ENCODE data around the gene CACNA1B. TPM values are rescaled to one million over a fixed set of nuclear protein-coding genes. Genes with fewer than 3 reads are reported as not detected.

Gene CACNA1B
- total RNA-seq, 1 donor from 2014 or later: 84.4 TPM

- Mint-ChIP-seq H3K4me3 (ENCODE audit: unreplicated experiment) (no peak overlapping the region), H3K9me3 (ENCODE audit: unreplicated experiment) (peaks cover 32% of the 10 kb centered on the region), H3K27me3 (ENCODE audit: unreplicated experiment) (peaks cover 37% of the 10 kb centered on the region), H3K4me1 (ENCODE audit: low read depth, unreplicated experiment) (peaks cover 35% of the 10 kb centered on the region), H3K36me3 (ENCODE audit: unreplicated experiment) (peaks cover 20% of the 10 kb centered on the region), H3K27ac (ENCODE audit: unreplicated experiment) (peak overlapping the region; percentile 38)
- DNase-seq: no peak
- TF ChIP-seq CTCF (IDR thresholded peaks at IDR 0.05; ENCODE audit: partially characterized antibody, unreplicated experiment): no peak
These were observed 129.1 kb downstream of the CACNA1B start for GRCh38 chr9:138006576-138007233.

GRCh38 chr9:138007566-138007917 lies 130.0 kb downstream of the CACNA1B start:
- Mint-ChIP-seq H3K27ac (ENCODE audit: unreplicated experiment) (peak overlapping the region; percentile 29), H3K4me1 (ENCODE audit: low read depth, unreplicated experiment) (peaks cover 41% of the 10 kb centered on the region), H3K36me3 (ENCODE audit: unreplicated experiment) (peaks cover 20% of the 10 kb centered on the region), H3K9me3 (ENCODE audit: unreplicated experiment) (peaks cover 38% of the 10 kb centered on the region), H3K4me3 (ENCODE audit: unreplicated experiment) (no peak overlapping the region), H3K27me3 (ENCODE audit: unreplicated experiment) (peaks cover 37% of the 10 kb centered on the region)
- no peak for DNase-seq
- TF ChIP-seq CTCF (IDR thresholded peaks at IDR 0.05; ENCODE audit: partially characterized antibody, unreplicated experiment): no peak

GRCh38 chr9:138007918-138008841 lies 130.6 kb downstream of the CACNA1B start:
- DNase-seq: peak; percentile 13
- Mint-ChIP-seq H3K27ac (ENCODE audit: unreplicated experiment) (no peak overlapping the region), H3K27me3 (ENCODE audit: unreplicated experiment) (peaks cover 39% of the 10 kb centered on the region), H3K9me3 (ENCODE audit: unreplicated experiment) (peaks cover 42% of the 10 kb centered on the region), H3K4me1 (ENCODE audit: low read depth, unreplicated experiment) (peaks cover 44% of the 10 kb centered on the region), H3K4me3 (ENCODE audit: unreplicated experiment) (no peak overlapping the region), H3K36me3 (ENCODE audit: unreplicated experiment) (peaks cover 20% of the 10 kb centered on the region)
- TF ChIP-seq CTCF (IDR thresholded peaks at IDR 0.05; ENCODE audit: partially characterized antibody, unreplicated experiment): no peak

- Mint-ChIP-seq H3K4me1 (ENCODE audit: low read depth, unreplicated experiment) (peaks cover 48% of the 10 kb centered on the region), H3K4me3 (ENCODE audit: unreplicated experiment) (no peak overlapping the region), H3K27ac (ENCODE audit: unreplicated experiment) (peak overlapping the region; percentile 94), H3K27me3 (ENCODE audit: unreplicated experiment) (peaks cover 43% of the 10 kb centered on the region), H3K36me3 (ENCODE audit: unreplicated experiment) (peaks cover 10% of the 10 kb centered on the region), H3K9me3 (ENCODE audit: unreplicated experiment) (peaks cover 45% of the 10 kb centered on the region)
- no peak for DNase-seq
- no peak for TF ChIP-seq CTCF (IDR thresholded peaks at IDR 0.05; ENCODE audit: partially characterized antibody, unreplicated experiment)
These were observed 131.6 kb downstream of the CACNA1B start for GRCh38 chr9:138009016-138009802.

Data from glutamatergic neuron (in vitro differentiated cells).